HG03139 (cell line): Measurements from ENCODE around the gene RHOH.

Source experiments
- ATAC-seq: cut with Tn5 transposase; IDR thresholded peaks from one replicate; pipeline ENCODE4 v1.9.1; 2021; ENCODE audit not compliant: unreplicated experiment

Gene RHOH

DNA sequence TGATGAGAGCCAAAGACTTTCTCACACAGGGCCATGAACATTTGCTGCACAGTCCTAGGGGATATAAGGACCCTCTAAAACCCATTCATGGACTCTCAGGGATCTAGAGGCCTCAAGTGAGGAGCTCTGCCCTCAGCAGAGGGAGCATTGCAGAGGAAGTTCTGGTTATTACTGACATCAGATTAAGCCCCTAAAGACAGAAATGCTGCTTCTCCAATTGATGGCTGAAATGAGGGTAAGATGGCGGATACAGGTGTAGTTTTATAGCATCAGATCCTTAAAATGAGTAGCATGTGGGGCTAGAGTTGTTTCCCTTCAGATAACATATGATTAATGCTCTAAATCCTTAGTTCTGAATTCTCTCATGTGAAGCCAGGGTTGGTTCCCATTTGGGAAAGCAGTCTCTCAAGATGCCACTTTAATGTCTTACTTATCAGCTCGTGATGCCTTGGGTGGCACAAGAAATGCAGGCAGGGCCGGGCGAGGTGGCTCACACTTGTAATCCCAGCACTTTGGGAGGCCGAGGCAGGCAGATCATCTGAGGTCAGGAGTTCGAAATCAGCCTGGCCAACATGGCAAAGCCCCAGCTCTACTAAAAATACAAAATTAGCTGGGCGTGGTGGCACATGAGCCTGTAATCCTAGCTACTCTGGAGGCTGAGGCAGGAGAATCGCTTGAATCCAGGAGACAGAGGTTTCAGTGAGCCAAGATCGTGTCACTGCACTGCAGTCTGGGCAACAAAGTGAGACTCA, 7.9 kb downstream of the RHOH start:
- ATAC-seq: no peak

DNA sequence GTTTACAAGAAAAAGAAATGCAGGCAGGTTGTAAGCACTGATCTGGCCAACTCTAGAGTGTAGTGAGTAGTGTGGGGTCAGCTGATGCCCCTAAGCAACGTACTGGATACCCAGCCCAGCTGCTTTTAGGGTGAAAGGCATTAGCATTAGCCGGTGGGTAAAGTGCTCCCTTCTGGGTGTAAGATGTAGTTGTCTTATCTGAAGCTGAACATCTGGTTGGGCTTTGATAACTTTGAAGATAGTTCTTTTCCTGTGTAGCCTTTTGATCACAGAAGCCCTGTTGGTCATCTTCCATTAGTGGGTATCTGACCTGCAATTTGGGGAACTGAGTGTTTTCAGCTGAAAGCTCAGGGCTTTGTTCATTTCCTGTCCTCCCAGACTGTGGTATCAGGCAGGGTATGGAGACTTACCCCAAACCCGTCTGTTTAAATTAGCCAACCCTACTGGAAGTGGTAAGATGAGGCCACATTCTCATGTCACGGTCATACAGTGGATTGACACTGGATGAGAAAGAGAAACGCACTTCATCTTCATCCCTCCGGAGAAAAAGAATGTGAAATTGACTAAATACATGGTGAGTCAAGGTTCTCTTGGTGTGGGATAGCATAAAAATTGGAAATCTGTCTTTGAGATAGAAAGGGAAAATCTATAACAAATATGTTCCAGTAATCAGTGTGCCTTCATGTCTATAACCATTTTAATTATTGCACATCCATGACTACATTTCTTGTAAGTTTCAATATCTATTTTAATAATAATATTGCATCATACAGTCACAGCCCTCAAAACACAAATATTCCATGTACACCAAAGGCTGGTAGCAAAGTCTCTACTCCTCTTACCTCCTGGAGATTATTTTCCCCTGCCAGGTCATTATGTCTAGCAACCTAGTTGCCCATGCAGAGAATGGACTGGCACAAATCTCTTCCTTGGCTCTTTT, 8.7 kb downstream of the RHOH start:
- peak; percentile 67 for ATAC-seq

GRCh38 chr4:40206426-40206825, 9.6 kb downstream of the RHOH start:
- no peak for ATAC-seq

DNA sequence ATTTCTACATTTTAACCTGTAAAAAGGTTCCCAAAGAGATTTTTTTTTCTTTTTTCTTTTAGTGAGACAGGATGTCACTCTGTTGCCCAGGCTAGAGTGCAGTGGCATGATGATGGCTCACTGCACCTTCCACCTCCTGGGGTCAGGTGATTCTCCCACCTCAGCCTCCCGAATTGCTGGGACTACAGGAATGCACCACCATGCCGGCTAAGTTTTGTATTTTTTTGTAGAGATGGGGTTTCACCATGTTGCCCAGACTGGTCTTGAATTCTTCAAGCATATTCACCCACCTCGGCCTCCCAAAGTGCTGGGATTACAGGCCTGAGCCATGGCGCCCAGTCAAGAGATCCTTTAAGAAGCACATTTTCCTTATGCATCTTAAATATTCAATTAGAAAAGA, 12.6 kb downstream of the RHOH start:
- no peak for ATAC-seq

GRCh38 chr4:40210776-40211175, 13.9 kb downstream of the RHOH start:
- ATAC-seq: no peak

GRCh38 chr4:40211224-40212185, 14.7 kb downstream of the RHOH start:
- no peak for ATAC-seq

DNA sequence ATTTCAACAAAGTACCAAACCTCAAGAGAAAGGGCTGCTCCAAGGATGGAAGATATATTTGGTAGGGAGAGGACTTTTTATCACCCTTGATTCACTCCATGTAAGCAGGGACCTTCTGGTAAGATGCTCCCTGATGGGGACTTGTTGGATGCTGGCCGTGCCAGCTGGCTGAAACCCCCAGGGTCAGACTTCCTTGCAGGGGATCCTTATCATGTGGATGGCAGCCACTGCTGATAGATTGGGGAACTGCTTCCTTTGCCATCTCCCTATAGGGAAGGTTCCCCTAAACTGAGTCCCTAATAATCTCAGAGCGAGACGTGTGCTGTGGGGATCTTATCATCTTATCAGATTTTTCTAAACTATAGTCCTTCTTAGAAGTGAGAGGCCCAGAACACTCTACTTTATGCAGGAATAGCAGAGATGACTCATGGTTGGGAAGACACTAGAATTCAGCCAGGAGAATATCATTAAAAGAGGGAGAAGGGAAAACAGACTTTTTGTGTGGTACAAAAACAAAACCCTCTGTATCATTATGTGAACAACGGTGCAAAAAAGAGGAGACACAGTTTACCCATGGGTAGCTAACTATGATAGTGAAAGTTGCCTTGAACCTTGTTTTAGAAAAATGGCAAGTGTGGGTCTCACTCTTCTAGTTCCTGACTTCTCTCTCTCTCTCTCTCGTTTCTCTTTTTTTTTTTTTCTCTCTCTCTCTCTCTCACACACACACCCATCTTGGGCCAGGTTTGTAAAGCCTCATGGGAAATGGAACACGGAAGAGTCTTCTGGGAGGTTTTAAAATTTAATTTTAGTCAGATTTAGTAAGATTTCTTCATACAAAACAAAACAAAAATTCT, 16.1 kb downstream of the RHOH start:
- no peak for ATAC-seq

DNA sequence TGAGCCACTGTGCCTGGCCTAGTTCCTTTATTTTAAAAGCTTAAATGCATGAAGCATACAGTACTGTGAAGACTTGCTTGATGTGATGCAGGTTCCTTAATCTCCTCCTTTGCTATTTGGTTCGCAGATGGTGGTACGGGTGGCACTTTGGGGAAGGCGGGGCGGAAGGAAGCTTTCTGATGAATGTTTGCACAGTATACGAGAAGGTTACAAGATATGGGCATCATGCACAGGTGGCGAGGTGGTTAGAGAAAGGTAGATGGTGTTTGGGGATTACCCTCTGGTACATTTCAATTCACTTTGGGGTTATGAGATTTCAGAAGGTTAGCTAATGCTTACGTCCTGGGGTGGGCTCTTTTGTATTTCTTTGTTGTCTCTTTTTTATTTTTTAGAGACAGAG, 17.2 kb downstream of the RHOH start:
- ATAC-seq: no peak

DNA sequence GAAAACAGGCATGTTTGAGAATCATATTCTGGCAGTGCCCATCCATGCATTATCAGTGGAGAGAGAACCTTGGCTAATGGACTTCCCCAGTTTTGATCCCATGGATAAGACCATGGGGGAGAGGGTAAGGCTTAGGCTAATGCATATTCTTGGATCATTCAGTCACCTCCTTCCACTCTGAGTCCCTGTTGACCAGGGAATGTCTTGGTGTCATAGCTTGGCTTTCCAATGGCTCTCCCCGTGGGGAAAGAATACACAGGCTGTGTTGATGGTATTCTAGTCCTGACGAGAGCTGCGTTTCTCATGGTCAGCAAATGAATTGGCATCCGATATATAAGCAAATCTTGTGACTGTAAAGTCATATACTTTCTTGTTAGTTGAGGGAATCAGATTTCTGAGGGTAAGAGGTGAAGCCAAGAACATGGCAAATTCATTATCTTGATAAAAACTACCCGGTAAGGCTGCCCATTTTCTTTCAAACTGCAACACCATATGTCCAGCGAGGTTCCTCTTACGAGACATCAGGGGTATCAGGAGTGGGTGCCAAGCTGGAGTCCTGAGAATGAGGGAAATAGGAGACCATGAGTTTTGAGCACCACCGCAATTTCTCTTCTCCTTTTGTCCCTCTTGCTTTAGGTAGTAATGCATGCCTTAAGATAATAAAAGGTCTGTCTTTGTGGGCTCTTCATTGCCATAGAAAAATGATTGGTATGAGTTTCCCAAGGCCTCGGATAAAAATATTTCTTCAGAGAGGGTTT, 18.0 kb downstream of the RHOH start:
- no peak for ATAC-seq

- ATAC-seq: no peak
Measured at GRCh38 chr4:40216622-40217366, 20.0 kb downstream of the RHOH start.

- no peak for ATAC-seq
Measured at GRCh38 chr4:40221744-40222143, 24.9 kb downstream of the RHOH start.

DNA sequence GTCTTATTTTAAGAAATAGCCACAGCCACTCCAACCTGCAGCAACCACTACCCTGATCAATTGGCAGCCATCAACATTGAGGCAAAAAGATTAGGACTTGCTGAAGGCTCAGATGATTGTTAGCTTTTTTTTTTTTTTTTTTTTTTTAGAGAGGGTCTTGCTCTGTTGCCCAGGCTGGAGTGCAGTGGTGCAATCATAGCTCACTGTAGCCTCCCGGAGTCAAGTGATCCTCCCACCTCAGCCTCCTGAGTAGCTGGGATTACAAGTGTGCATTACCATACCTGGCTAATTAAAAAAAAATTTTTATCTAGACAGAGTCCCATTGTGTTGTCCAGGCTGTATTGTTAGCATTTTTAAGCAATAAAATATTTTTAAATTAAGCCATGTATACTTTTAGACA, 26.5 kb downstream of the RHOH start:
- ATAC-seq: no peak

GRCh38 chr4:40224432-40224831, 27.6 kb downstream of the RHOH start:
- no peak for ATAC-seq

GRCh38 chr4:40225497-40225896, 28.7 kb downstream of the RHOH start:
- no peak for ATAC-seq

DNA sequence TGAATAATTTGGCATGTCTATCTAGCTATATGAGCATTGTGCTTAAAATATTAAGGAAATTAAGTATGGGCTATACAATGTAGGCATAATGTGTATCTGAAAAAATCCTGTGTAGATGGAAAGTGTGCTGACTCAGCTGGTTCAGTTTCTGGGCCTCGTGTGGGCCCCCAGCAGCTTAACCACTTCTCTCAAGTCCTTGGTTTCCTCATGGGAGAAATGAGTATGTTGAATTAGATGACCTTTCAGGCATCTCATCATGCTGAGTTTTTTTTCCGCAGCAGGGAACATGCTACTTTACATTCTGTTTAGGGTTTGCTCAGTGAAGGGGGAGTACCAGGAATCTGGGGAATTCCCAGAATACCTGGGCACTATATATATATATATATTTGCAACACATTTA, 30.5 kb downstream of the RHOH start:
- peak; percentile 32 for ATAC-seq

- ATAC-seq: peak; percentile 33
Measured at GRCh38 chr4:40228497-40229365, 31.9 kb downstream of the RHOH start.

GRCh38 chr4:40231316-40231863, 34.6 kb downstream of the RHOH start:
- ATAC-seq: no peak
